GM19324 (cell line): ENCODE data around the gene ASPHD1.
A peak's percentile ranks its signal among the peaks of the same experiment; 100 is the strongest.
"Not testable (repeated sequence)": the region's sequence is repeated elsewhere in the genome, so short reads cannot be mapped to it uniquely, and the experiment has no call there.

Experiments used
- ATAC-seq: cut with Tn5 transposase; IDR thresholded peaks from one replicate; pipeline ENCODE4 v1.9.1; 2021; ENCODE audit warnings: mild to moderate bottlenecking, moderate library complexity; ENCODE audit not compliant: unreplicated experiment, low FRiP score

ASPHD1 gene, protein sequence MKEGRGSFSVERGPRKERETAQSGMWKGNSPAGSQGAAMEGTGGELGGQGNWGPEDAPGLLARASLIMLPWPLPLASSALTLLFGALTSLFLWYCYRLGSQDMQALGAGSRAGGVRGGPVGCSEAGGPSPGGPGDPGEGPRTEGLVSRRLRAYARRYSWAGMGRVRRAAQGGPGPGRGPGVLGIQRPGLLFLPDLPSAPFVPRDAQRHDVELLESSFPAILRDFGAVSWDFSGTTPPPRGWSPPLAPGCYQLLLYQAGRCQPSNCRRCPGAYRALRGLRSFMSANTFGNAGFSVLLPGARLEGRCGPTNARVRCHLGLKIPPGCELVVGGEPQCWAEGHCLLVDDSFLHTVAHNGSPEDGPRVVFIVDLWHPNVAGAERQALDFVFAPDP

GRCh38 chr16:29900102-29900887 lies at the start of gene ASPHD1:
TSS of gene ASPHD1 (plus strand) at chr16:29900488. CDS start at chr16:29900972, 484 bp downstream.
- peak; percentile 69 for ATAC-seq

DNA sequence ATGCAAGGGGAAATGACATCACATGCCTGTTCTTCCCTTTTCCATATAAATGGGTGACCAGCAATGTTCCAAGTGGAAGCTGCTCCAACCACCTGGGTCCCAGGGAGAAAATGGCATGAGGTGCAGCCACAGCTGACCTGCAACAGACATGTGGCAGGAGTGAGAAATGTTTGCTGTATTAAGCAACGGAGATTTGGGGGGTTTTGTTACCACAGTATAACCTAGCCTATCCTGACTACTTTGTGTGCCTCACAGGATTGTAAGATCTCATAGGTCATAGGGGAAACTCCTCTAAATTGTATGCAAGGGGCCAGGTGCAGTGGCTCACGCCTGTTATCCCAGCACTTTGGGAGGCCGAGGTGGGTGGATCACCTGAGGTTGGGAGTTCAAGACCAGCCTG lies 49.3 kb upstream of the ASPHD1 start:
- no peak for ATAC-seq

DNA sequence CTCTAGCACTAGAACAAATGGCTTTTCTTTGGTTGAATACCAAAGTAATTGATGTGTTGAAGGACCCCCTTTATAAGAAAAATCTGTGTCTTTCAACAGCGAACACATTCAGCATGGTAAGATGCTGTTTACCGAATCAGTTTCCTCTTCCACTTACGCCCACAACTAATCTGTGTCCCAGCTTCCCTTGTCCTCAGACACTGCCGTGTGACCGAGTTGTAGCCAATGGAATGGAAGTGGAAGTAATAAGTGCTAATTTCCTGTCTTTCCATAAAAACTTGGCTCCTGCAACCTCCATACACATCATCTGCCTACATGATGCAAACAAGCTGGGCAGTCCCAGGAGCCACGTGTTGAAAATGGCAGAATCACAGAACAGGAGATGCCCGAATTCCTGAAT lies 47.6 kb upstream of the ASPHD1 start:
- ATAC-seq = no peak

GRCh38 chr16:29854520-29855100 lies 45.7 kb upstream of the ASPHD1 start:
- ATAC-seq = no peak

DNA sequence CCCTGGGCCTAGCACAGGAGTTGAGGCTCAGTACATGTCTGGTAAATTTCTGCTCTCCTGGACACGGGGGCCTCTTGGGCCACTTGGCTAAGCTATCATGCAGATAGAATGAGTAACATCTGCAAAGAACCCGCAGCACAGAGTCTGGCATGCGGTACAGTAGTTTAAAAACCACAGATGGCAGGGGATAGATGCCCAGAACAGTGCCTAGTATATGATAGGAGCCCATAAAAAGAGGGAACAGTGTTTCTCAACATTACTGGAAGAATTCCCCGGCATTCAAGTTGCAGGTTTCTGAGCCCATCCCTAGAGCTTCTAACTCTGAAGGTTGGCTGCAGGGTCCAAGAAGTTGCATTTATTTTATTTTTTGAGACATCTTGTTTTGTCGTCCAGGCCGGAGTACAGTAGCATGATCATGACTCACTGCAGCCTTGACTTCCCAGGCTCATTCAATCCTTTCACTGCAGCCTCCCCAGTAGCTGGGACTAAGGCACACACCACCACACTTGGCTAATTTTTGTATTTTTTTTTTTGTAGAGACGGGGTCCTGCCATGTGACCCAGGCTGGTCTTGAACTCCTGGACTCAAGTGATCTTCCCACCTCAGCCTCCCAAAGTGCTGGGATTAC lies 43.0 kb upstream of the ASPHD1 start:
- ATAC-seq = no peak

- no peak for ATAC-seq
Observed at GRCh38 chr16:29858149-29858849, 42.0 kb upstream of the ASPHD1 start.

GRCh38 chr16:29858974-29859373 lies 41.3 kb upstream of the ASPHD1 start:
- no peak for ATAC-seq

DNA sequence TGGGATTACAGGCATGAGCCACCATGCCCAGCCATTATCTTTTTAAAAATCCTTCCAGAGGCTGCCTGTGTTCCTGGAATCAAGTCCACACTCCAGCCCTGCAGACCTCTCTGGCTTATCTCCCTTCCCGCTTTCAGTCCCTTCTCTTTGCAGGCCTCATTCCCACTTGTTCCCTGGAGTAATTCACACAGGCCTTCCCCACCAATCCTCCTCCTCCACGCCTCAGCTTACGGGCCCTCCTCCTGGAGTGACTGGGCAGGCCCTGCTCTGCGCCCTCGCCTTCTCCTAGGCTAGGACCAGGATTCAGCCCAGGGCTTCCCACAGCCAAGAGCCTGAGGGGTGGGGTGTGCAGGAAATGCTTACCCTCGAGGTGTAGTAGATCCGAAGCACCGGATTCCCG lies 40.1 kb upstream of the ASPHD1 start:
- no peak for ATAC-seq

DNA sequence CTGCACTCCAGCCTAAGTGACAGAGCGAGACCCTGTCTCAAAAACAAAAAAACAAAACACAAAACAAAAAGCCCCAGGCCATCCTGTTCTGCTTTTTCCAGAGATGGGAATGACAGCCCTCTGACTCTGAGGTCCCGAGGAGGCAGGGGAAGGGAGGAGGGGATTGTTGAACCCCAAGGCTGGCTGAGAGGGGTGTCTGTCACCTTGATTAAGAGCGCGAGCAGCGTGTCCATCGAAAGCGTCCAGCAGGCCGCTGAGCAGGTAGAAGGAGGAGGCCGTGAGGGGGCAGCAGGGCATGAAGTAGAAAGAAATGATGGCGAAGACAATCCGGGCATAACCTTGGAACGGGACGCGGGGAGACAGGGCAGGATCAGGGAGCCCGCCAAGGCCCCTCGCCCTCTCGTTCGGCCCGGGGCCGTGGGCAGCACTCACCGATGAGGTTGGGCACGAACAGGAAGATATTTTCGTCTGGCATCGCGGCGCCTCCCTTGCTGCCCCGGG lies 37.9 kb upstream of the ASPHD1 start:
- ATAC-seq = no peak

- peak; percentile 92 for ATAC-seq
Observed at GRCh38 chr16:29862884-29863668, 37.2 kb upstream of the ASPHD1 start, which contains the start of gene CDIPT. TSS of gene CDIPT (minus strand) at chr16:29863226. CDS start at chr16:29862857, 369 bp downstream.

- ATAC-seq = no peak
Observed at GRCh38 chr16:29863669-29863984, 36.7 kb upstream of the ASPHD1 start.

GRCh38 chr16:29864205-29864604 lies 36.1 kb upstream of the ASPHD1 start:
- no peak for ATAC-seq

- ATAC-seq = no peak
Observed at GRCh38 chr16:29868396-29869009, 31.8 kb upstream of the ASPHD1 start.

- ATAC-seq = not testable (repeated sequence)
Observed at GRCh38 chr16:29869067-29869466, 31.2 kb upstream of the ASPHD1 start.

- no peak for ATAC-seq
Observed at GRCh38 chr16:29871822-29872546, 28.3 kb upstream of the ASPHD1 start.

- no peak for ATAC-seq
Observed at GRCh38 chr16:29873319-29873718, 27.0 kb upstream of the ASPHD1 start.

DNA sequence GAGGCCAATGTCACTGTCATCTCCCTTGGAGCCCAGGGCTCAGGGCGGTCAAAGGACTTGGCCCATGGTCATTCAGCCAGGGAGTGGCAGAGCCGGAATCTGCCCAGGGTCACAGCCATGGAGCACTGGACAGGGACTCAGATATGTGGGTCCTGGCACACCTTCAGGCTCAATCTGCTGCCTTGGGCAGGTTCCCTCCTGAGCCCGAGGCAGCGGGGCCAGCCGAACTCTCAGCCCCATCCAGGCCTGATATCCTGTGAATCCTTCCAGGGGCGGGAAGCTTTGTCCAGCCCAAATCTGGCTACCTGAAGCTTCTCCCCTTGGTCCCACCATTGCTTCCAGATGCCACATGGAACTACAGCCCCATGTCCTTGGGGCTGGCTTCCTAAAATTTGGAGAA lies 25.1 kb upstream of the ASPHD1 start:
- no peak for ATAC-seq

DNA sequence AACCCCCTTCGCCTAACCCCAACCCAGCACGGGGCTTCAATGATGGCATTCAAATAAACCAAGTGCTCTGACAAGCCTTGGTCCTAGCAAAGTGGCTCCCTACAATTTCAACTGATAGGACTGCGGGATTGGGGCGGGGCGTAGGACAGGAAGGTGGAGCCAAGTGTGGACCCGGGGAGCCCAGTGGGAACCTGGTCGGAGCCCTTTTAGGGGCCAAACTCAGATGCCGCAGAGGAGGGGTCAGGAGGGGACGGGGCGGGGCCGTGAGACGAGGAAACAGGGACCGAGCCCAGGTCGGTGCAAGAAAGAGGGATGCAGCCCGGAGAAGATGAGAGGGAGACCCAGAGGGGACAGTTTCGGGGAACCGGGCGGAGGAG lies 24.1 kb upstream of the ASPHD1 start:
- no peak for ATAC-seq
